Activated CD8-positive, alpha-beta T cell treated with anti-CD3 and anti-CD28 coated beads for 36 hours (primary cell): ENCODE measurements around the gene POU2F1. TPM values are rescaled to one million over a fixed set of nuclear protein-coding genes. Genes with fewer than 3 reads are reported as not detected.

ENCODE experiments used
- ATAC-seq: fragments of 200-7000 bp; cut with Tn5 transposase; one replicate; pipeline ENCODE4 v1.10.0; 2021; ENCODE audit warnings: mild to moderate bottlenecking, moderate library complexity
- CTCF ChIA-PET: fragments of 350-600 bp; sonication (Branson Sonifier 250); formaldehyde crosslinking; loops from one replicate; lab custom pipeline; 2021; ENCODE audit warnings: antibody characterized with exemption; lab: Charles Lee
- POLR2A ChIA-PET: fragments of 350-600 bp; sonication (Branson Sonifier 250); formaldehyde crosslinking; loops from one replicate; lab custom pipeline; 2021; ENCODE audit warnings: antibody characterized with exemption; lab: Charles Lee
- DNase-seq: peaks from one replicate; pipeline ENCODE4 v3.0.0-alpha.2; 2020
- H3K27ac Mint-ChIP-seq: one replicate; pipeline ENCODE4 v1.8.0; 2021; ENCODE audit warnings: mild to moderate bottlenecking, mixed read lengths
- H3K27me3 Mint-ChIP-seq: one replicate; pipeline ENCODE4 v1.8.0; 2021; ENCODE audit warnings: mixed read lengths
- H3K36me3 Mint-ChIP-seq: one replicate; pipeline ENCODE4 v1.8.0; 2021; ENCODE audit warnings: low read depth, mixed read lengths
- H3K4me1 Mint-ChIP-seq: one replicate; pipeline ENCODE4 v1.8.0; 2021; ENCODE audit warnings: low read depth, mixed read lengths
- H3K4me3 Mint-ChIP-seq: one replicate; pipeline ENCODE4 v1.8.0; 2021; ENCODE audit warnings: mild to moderate bottlenecking, moderate library complexity, mixed read lengths
- H3K9me3 Mint-ChIP-seq: one replicate; pipeline ENCODE4 v1.8.0; 2021; ENCODE audit warnings: mixed read lengths
- intact Hi-C: fragments of 100-400 bp; cut with micrococcal nuclease; formaldehyde crosslinking; loops from one replicate; pipeline ENCODE4 v1.10.0; 2022
- total RNA-seq, 2 experiments: library from RNA; stranded (reverse); gene quantifications; one replicate each; pipeline ENCODE4 v1.2.3, GENCODE V29; 2021
- TF ChIP-seq, protein P1 (sequence below): fragments of 200-600 bp; IDR thresholded peaks from one replicate; pipeline ENCODE4 v1.8.0; 2022; ENCODE audit warnings: antibody characterized with exemption, mild to moderate bottlenecking

Gene POU2F1
- total RNA-seq, 2 experiments from 2014 or later, result 23.6 to 24.2 TPM

- Mint-ChIP-seq H3K4me3 (peak overlapping the region; percentile 52), H3K9me3 (no peaks in the 10 kb centered on the region), H3K27ac (peak overlapping the region; percentile 79), H3K4me1 (peaks cover 71% of the 10 kb centered on the region), H3K36me3 (peaks cover 44% of the 10 kb centered on the region), H3K27me3 (no peaks in the 10 kb centered on the region)
- ATAC-seq (no peak), DNase-seq (peak; percentile 51)
- TF ChIP-seq, protein P1, sequence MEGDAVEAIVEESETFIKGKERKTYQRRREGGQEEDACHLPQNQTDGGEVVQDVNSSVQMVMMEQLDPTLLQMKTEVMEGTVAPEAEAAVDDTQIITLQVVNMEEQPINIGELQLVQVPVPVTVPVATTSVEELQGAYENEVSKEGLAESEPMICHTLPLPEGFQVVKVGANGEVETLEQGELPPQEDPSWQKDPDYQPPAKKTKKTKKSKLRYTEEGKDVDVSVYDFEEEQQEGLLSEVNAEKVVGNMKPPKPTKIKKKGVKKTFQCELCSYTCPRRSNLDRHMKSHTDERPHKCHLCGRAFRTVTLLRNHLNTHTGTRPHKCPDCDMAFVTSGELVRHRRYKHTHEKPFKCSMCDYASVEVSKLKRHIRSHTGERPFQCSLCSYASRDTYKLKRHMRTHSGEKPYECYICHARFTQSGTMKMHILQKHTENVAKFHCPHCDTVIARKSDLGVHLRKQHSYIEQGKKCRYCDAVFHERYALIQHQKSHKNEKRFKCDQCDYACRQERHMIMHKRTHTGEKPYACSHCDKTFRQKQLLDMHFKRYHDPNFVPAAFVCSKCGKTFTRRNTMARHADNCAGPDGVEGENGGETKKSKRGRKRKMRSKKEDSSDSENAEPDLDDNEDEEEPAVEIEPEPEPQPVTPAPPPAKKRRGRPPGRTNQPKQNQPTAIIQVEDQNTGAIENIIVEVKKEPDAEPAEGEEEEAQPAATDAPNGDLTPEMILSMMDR, result no peak
- intact Hi-C loops, result loop anchor here (5.0 kb wide), 1 partner anchor 49 kb away; no protein-coding TSS in a partner anchor
- CTCF ChIA-PET, result interaction anchor here (1.1 to 5.2 kb wide), 6 partner anchors 11 to 186 kb away, joined by 3 to 29 read pairs (median 4); no protein-coding TSS in a partner anchor
- POLR2A ChIA-PET, result interaction anchor here (1.1 to 5.7 kb wide), 4 partner anchors 20 to 64 kb away, joined by 5 to 85 read pairs (median 20); partner anchors contain the start of gene CD247
Observed at GRCh38 chr1:167453123-167453522, 232.4 kb downstream of the POU2F1 start.

GRCh38 chr1:167454304-167454893 lies 233.7 kb downstream of the POU2F1 start:
- intact Hi-C loops, result loop anchor here (5.0 kb wide), 1 partner anchor 48 kb away; no protein-coding TSS in a partner anchor

DNA sequence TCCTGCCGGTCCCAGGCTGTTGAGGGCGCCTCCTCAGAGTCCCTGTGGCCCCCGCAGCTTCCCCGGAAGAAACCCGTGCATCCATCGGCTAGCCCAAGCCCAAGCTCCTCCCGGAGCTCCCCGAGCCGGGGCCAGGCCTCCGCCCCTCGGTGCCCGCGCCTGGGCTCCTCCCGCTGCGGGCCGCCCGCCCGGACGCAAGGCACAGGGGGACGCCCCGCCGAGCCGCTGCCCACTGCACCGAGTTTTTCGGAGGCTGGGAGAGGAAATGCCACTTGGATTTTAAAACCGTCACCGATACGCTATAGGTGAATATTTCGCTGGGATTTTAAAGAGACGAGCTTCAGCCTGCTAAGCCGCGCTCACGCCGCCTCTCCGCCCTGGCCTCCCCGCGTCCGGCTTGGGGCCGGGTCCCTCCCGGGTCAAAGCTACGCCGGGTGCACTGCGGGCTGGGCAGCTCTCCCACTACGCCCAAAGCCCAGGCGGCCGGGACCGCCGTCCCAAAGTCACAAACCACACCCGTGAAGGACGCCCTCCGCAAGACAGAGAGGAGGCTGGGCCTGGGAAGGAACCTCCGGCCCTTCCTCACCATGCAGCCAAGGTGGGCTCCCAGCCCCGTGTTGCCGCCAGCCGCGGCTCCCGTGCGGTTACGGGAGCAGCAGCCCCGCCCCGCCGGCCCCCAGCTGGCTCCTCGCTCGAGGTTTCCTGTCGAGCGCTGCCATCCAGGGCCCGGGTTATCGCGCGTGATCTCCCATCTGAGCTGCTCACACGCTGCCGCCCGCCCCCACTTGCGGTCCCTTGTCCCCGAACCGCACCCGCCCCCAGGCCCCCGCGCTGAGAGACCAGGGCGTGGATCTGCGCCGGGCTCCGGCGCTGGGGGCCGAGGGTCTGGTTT lies 234.5 kb downstream of the POU2F1 start:
- peak; percentile 54 for ATAC-seq
- peak overlapping the region; percentile 84 for H3K27ac Mint-ChIP-seq
- no peaks in the 10 kb centered on the region for H3K27me3 Mint-ChIP-seq
- H3K4me3 Mint-ChIP-seq, result peak overlapping the region; percentile 76
- H3K9me3 Mint-ChIP-seq, result no peaks in the 10 kb centered on the region
- TF ChIP-seq, protein P1, result no peak
- peaks cover 71% of the 10 kb centered on the region for H3K4me1 Mint-ChIP-seq
- intact Hi-C loops, result loop anchor here (5.0 kb wide), 2 partner anchors 47 to 62 kb away; partner anchors contain the start of gene CD247
- ChIA-PET POLR2A (interaction anchor here (0.9 to 5.7 kb wide), 22 partner anchors 8 to 236 kb away, joined by 3 to 85 read pairs (median 6); partner anchors contain the start of gene CD247), CTCF (interaction anchor here (0.8 to 5.2 kb wide), 17 partner anchors 8 to 187 kb away, joined by 3 to 33 read pairs (median 5); partner anchors contain the start of gene CD247)
- H3K36me3 Mint-ChIP-seq, result peaks cover 53% of the 10 kb centered on the region
- DNase-seq, result peak; percentile 90

More at GRCh38 chr1:167454304-167454893, 233.7 kb downstream of the POU2F1 start:
- Mint-ChIP-seq H3K36me3 (peaks cover 46% of the 10 kb centered on the region), H3K9me3 (no peaks in the 10 kb centered on the region), H3K27me3 (no peaks in the 10 kb centered on the region), H3K4me1 (peaks cover 67% of the 10 kb centered on the region), H3K27ac (peak overlapping the region; percentile 84), H3K4me3 (peak overlapping the region; percentile 76)
- TF ChIP-seq, protein P1, result no peak
- no peak for ATAC-seq
- peak; percentile 50 for DNase-seq
- POLR2A ChIA-PET, result interaction anchor here (1.0 to 5.7 kb wide), 15 partner anchors 10 to 235 kb away, joined by 3 to 85 read pairs (median 6); partner anchors contain the start of gene CD247
- CTCF ChIA-PET, result interaction anchor here (0.8 to 5.2 kb wide), 13 partner anchors 11 to 186 kb away, joined by 3 to 33 read pairs (median 7); partner anchors contain the start of gene CD247

DNA sequence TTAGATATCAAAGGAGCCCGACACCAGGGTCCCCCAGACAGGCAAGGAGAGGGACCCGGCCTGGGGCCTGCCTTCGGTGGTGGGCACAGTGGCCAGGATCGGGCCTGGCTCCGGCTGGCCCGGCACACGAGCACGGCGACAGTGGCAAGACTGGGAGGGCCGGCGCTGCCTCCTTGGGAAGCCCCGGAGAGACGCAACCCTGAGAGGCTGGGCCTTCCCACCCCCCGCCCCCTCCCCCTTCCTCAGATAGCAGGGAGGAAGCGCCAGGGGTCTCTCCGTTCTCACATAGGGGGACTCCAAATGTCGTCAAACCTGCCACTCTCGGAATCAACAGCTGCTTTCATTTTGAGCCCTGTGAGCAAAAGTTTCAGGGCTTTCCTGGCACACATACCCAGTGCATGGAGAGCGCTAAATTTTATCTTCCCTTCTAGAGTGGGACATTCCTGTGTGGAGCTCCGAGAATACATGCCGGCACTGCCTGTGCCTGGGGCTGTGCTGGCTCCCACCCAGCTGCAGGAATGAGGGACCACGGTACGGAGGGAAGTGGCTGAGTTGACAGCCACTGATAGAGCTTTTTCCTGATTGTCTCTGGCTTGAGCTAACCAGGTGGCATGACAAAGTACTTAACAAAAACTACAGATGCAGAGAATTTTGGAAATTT lies 235.2 kb downstream of the POU2F1 start:
- H3K27ac Mint-ChIP-seq, result peak overlapping the region; percentile 88
- H3K4me1 Mint-ChIP-seq, result peaks cover 71% of the 10 kb centered on the region
- ChIA-PET CTCF (interaction anchor here (0.8 to 5.2 kb wide), 14 partner anchors 9 to 187 kb away, joined by 3 to 33 read pairs (median 6); partner anchors contain the start of gene CD247), POLR2A (interaction anchor here (0.8 to 5.7 kb wide), 17 partner anchors 9 to 178 kb away, joined by 3 to 85 read pairs (median 6); partner anchors contain the start of gene CD247)
- intact Hi-C loops, result loop anchor here (5.0 kb wide), 1 partner anchor 61 kb away; the partner anchor contains the start of gene CD247
- H3K9me3 Mint-ChIP-seq, result no peaks in the 10 kb centered on the region
- TF ChIP-seq, protein P1, result no peak
- peak; percentile 81 for DNase-seq
- H3K27me3 Mint-ChIP-seq, result no peaks in the 10 kb centered on the region
- H3K36me3 Mint-ChIP-seq, result peaks cover 58% of the 10 kb centered on the region
- peak; percentile 64 for ATAC-seq
- H3K4me3 Mint-ChIP-seq, result peak overlapping the region; percentile 76
